Measurements from ENCODE around the gene CREB3L2.
"Not testable (repeated sequence)": the region's sequence is repeated elsewhere in the genome, so short reads cannot be mapped to it uniquely, and the experiment has no call there.

The CREB3L2 gene

GRCh38 chr7:137987563-137987962 is 14.3 kb downstream of the CREB3L2 start:
- no peak for DNase-seq (ENCODE audit: low read depth in 2 of 2)

- DNase-seq (ENCODE audit: low read depth in 2 of 2): no peak
Observed at GRCh38 chr7:137987018-137987349, 14.9 kb downstream of the CREB3L2 start.

DNA sequence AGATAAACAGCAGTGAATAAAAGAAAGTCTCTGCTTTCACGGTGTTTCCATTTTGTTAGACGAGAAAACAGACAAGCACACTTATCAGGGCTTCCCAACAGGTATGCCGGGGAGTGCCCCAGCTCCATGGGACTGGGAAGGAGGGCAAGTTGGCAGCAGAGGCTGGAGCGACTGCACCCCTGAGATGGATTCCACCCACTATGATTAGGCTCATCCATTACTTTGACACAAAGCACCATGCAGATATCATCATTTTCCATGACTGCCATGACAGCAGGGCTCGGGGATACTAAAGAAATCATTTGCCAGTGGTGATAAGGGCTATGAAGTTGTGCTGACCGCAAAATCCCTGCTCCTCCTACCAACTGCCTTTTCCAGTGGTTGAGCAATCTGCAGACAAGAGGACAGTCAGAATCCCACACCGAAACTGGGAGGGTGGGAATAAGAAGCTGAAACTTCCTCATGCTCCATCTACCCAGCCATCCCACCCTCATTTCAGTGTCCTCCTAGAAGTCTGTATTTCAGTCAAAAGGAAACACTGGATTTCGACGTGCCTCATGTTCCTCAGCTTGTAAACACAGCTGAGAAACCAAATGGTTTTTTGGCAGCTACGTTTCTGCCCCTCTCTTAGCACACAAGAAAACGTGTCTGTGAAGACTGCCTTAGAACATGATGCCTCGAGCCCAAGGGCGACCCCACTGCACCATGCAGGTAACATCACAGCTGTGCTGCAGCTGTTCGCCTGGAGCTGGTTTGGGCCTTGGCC is 15.5 kb downstream of the CREB3L2 start:
- no peak for DNase-seq (ENCODE audit: low read depth in 2 of 2)

- no peak for DNase-seq (ENCODE audit: low read depth in 2 of 2)
Observed at GRCh38 chr7:137985897-137986251, 16.0 kb downstream of the CREB3L2 start.

- DNase-seq (ENCODE audit: low read depth in 2 of 2): no peak
Observed at GRCh38 chr7:137985253-137985896, 16.5 kb downstream of the CREB3L2 start.

DNA sequence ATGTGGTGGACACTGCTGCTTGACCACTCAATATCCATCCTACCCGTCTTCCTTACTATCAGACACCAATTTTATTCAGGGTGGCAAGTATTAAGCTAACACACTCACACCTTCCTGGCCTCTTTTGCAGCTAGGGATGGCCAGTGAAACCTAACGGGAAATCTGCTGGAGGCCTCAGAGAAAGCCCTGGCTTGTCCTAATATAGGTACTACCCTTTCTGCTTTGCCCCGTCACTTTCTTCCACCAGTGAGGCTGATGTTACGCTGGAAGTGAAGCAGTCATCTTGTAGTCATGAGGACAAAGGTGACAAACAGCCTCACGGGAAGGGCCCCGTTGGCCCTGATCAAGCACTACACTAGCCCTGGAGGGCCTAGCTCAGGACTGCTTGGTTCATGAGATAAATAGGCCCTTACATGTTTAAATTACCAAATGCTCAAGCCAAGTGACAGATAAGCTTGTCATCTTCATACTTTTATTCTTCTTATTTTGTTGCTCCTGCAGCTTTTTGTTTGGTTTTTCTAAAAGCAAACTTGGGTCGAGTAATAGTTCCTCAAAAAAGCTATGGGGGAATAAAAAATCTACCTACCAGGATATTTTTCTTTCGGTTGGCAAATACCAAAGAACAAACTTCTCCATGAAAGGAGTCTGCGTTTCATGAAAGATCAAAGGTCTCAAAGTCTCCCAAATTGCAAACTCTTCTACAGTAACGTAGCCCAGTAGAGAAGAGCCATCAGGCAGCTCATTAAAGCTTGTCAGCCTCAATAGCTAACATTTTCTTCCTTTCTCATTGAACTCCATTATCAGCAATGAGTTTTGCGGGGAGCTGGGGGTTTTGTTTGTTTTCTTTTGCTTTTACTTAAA is 17.5 kb downstream of the CREB3L2 start:
- no peak for DNase-seq (ENCODE audit: low read depth in 2 of 2)

DNA sequence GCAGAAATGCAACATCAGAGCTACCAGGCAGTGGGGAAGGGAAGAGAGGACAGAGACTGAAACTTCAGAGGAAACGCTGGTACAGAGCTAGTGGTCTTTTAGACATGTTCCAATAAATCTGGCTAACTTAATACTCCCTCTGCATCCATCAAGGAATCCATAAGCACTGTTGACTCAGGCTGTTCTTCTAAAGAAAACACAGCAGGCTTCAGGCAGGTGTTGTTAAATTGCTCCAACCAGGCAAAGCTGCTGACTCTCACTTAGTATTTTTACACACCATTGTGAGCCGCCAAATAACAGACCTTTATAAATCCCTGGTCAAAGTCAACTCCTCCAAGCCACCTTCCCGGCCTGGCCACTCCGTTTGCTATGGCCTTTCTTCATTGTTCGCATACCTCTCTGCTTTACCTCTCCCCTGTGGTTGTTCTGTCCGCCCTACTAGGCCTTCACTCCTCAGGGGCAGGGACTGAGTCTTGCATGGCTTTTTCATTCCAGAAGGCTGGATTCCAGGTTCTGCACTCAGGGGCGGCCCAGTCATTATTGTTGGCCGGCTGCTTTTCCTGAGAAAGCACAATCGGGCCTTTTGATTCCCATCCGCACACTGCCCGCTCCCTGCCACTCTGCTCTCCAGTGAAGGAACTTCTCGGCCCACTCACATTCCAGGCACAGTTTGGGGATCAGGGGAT is 18.4 kb downstream of the CREB3L2 start:
- DNase-seq (ENCODE audit: low read depth in 2 of 2): no peak

DNA sequence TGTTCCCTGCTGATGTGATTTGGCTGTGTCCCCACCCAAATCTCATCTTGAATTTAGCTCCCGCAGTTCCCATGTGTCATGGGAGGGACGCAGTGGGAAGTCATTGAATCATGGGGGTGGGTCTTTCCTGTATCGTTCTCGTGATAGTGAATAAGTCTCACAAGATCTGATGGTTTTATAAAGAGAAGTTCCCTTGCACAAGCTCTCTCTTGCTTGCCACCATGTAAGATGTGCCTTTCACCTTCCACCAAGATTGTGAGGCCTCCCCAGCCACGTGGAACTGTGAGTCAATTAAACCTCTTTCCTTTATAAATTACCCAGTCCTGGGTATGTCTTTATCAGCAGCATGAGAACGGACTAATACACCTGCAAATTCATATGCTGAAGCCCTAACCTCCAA is 19.5 kb downstream of the CREB3L2 start:
- DNase-seq (ENCODE audit: low read depth in 2 of 2): not testable (repeated sequence)

DNA sequence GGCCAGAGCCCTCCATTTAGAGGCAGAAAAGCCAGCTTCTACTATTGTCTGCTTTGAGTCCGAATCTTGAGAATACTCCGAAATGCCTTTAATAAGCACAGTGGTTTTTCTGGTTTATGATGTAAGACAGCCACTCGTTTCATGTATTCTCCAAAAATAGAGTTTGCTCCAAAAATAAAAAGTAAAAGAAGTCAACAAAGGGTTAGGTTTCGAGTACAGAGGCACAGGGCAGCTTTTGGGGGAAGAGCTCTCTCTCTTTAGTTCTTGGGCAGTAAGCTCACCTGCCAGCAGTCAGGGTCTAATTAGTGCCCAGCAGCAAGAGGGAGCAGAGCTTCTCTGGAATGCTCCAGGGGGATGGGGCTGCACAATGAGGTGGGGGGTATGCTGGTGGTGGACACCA is 20.2 kb downstream of the CREB3L2 start:
- no peak for DNase-seq (ENCODE audit: low read depth in 2 of 2)

DNA sequence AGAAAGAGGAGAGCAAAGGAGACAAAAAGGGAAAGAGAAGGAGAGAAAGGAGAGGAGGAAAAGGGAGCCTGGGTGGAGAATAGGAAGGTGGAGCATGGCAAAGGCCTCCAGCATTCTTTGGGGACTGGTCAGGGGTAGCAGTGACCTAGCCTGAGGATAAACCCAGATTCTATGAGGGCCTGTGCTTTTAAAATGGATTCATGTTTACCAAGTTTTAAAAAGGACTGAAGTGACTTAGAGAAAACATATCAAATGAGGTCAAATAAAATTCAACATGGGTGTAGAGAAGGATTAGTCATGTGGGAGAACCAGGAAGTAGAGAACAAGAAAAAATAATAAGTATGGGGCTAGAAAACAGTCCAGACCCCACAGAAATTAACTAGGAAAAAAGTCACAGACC is 20.7 kb downstream of the CREB3L2 start:
- DNase-seq (ENCODE audit: low read depth in 2 of 2): no peak

DNA sequence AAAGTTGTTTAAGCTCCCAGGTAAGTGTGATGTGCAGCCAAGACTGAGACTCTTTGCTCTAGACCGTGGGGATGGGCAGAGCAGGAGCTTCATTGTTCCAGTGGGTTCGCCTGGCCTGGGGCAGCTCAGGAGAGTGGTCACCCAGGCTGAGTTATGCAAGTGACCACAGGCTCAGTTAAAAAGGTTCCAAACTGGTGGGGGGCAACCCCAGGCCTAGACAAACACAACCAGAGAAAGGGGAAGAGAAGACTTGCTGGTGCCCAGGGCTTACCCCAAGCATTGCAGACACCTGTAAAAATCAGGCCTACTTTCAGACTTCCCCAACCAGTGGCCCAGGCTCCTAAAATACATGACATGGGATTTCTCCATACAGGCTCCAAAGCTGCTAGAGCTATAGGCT is 21.6 kb downstream of the CREB3L2 start:
- DNase-seq (ENCODE audit: low read depth in 2 of 2): no peak

DNA sequence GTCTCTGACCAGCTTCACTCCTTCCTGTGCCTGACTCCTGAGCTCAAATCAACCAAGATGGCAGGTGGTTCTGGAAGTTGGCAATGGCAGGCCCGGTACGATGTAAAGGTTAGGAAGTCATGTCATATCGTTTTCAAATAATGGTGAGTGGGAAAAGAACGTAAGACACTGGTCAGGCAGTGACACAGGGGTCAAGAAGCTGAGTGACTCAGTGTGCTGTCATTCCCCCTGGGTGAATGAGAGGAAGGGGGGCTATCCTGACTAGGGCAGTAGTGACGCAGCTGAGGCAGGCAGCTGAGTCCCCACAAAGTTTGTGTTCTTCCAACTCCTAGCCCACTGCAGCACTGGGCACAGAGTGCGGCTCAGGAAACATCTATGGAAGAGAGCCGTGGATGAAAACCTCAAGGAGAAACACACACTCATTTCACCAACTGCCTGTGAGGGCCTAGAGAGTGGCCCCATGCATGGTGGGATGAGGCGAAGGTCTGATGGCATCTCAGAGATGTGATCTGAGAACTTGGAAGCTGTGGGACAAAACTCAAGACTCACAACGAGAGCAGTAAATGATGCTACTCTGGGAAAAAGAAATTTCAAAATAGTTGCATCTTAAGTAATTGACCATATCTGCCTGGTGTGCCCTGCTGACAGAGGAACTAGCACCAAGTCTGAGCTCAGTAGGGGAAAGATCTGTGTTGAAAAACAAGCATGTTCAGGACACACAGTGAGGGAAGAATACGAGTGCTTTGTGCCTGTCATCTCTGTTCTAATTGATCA is 23.2 kb downstream of the CREB3L2 start:
- DNase-seq (ENCODE audit: low read depth in 2 of 2): no peak

DNA sequence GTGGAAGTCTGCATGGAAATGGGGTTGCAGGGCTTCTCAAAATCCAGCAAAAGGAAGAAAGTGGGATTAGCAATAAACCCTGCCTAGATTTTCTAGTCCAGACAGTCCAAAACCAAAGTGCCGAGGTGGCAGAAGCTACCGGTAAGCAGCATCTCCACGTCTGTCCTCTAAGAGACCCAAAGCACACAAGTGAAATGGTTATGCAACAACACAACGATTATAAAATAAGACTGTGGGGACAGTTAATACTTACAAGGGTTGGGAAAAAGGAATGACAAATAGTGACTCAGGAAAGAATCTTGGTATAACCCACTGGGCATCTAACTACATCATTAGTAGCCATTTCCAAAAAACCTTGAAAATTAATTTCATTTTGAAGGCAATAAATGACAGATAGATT is 24.7 kb downstream of the CREB3L2 start:
- DNase-seq (ENCODE audit: low read depth in 2 of 2): no peak

DNA sequence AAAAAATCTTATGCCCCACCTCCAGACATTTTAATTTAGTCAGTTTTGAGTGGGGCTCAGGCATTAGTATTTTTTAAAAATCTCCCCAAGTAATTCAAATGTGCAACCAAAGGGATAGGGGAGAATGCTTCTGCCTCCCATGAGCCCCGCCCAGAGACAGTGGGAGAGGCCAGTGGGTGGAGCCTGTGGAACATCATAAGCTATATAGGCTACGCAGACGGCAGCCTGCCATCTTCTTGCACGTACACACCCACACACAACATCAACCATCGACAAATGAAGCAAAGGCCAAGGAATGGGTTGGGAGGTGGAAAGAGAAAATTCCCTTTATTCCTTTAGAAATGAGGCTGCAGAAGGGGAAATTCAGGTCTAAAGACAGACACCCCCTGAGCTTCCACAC is 25.2 kb downstream of the CREB3L2 start:
- DNase-seq (ENCODE audit: low read depth in 2 of 2): no peak

DNA sequence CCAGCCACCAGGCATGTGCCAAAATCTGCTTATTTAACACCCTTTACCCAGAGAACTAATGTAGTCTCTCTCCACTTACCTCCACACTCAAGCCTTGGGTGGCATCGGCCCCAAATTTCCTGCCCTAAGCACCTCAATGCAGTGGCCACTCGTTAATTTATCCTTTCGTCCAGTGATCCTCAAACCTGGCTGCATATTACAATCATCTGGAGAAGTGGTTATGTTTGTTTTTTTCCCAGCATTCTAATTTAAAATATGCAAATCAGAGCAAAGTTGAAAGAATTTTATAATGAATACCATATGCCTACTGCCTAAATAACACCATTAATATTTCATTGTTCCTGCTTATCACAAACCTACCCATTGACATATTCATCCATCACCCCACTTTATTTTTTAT is 25.7 kb downstream of the CREB3L2 start:
- no peak for DNase-seq (ENCODE audit: low read depth in 2 of 2)

DNA sequence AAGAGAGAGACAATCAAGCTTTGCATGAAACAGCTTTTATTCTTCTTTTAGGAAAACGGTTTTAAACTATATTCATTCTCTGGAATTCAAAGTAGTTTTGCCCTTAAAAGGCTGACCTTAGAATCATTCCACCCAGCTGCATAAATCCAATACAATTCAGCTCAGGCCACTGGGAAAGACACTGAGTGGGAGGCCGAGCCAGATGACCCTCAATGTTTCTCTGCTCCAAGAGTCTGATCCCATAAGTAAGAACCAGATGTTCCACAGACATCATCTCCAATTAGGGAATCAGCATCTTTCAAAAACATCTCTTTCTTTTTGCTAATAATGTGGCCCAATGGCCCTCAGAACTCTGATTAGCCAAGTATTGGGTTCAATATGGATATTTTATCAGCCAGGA is 26.1 kb downstream of the CREB3L2 start:
- no peak for DNase-seq (ENCODE audit: low read depth in 2 of 2)

DNA sequence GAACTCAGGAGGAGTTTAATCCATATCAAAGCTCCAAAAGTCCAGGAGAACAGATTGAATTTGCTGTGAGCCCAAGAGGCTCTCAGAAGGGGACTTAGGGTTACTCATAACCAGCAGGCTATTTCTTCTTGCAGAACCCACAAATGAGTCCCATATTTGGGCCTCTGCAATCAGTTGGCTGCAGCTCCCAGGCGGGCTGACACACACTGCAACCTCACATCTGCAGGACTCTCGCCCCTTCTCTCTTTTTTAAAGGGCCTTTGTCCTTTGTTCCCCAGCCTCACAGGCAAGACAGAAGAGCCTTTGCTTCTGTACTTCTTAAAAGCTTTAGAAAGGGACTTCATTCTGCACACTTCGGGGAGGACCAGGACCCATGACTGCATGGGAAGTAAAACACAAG is 26.7 kb downstream of the CREB3L2 start:
- no peak for DNase-seq (ENCODE audit: low read depth in 2 of 2)

DNA sequence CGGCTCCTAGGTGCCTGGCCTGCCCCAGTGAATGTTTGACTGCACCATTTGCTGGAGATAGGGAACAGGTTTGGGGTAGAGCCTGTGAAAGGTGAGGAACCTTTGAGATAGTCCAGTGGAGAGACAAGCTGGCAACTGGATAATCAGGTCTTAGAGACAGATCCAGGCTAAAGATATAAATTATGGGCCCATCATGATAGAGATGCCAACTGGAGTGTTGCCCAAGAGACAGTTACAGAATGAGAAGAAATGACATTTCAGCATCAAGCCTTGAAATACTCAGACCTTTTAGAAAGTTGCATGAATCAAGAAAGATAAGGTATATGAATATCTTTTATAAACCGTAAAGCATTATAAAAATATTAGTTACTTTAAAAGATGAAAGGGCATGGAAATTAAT is 27.1 kb downstream of the CREB3L2 start:
- DNase-seq (ENCODE audit: low read depth in 2 of 2): no peak

GRCh38 chr7:137970253-137970975 is 31.5 kb downstream of the CREB3L2 start:
- DNase-seq (ENCODE audit: low read depth in 2 of 2): no peak

- DNase-seq (ENCODE audit: low read depth in 2 of 2): no peak
Observed at GRCh38 chr7:137969828-137970227, 32.1 kb downstream of the CREB3L2 start.

GRCh38 chr7:137968890-137969289 is 33.0 kb downstream of the CREB3L2 start:
- DNase-seq (ENCODE audit: low read depth in 2 of 2): no peak
